SK-N-MC (cell line): Measurements from ENCODE around the gene ANTXR1.

Source experiments
- EZH2 ChIP-seq: fragments of 200-600 bp; sonication (generic); IDR thresholded peaks from one replicate; pipeline ENCODE4 v1.6.1; 2017; ENCODE audit warnings: antibody characterized with exemption
- FOXP2 ChIP-seq: optimal IDR thresholded peaks from 2 replicates; pipeline ENCODE3; 2011; ENCODE audit warnings: mild to moderate bottlenecking, moderate library complexity; ENCODE audit not compliant: insufficient read depth; ENCODE audit errors: extremely low read length, control extremely low read depth
- POLR2AphosphoS5 ChIP-seq: IDR thresholded peaks from 2 replicates; pipeline ENCODE4 v1.6.1; 2012; ENCODE audit warnings: mild to moderate bottlenecking, low read depth, low read length, borderline replicate concordance

GRCh38 chr2:69141061-69141460, 128.1 kb downstream of the ANTXR1 start:
- TF ChIP-seq POLR2AphosphoS5: no peak
- TF ChIP-seq EZH2: no peak
- no peak for TF ChIP-seq FOXP2
